ENCODE results near the gene MUC2.

Gene MUC2

GRCh38 chr11:1073851-1074243, 827 bp upstream of the MUC2 start:
- H3K4me3 ChIP-seq (ENCODE audit: low read length): no peak overlapping the region
- TF ChIP-seq CTCF (conservative IDR thresholded peaks at IDR 0.05; ENCODE audit: low read depth, low read length): no peak
- DNase-seq (ENCODE audit: low read depth): no peak

- H3K4me3 ChIP-seq (ENCODE audit: low read length): no peak overlapping the region
- TF ChIP-seq CTCF (conservative IDR thresholded peaks at IDR 0.05; ENCODE audit: low read depth, low read length): no peak
- DNase-seq (ENCODE audit: low read depth): no peak
Observed at GRCh38 chr11:1075341-1075911, 752 bp downstream of the MUC2 start.

- no peak overlapping the region for H3K4me3 ChIP-seq (ENCODE audit: low read length)
- DNase-seq (ENCODE audit: low read depth): no peak
- TF ChIP-seq CTCF (conservative IDR thresholded peaks at IDR 0.05; ENCODE audit: low read depth, low read length): no peak
Observed at GRCh38 chr11:1076061-1076665, 1.5 kb downstream of the MUC2 start.

GRCh38 chr11:1077033-1077416, 2.4 kb downstream of the MUC2 start:
- DNase-seq (ENCODE audit: low read depth): no peak
- no peak for TF ChIP-seq CTCF (conservative IDR thresholded peaks at IDR 0.05; ENCODE audit: low read depth, low read length)
- no peak overlapping the region for H3K4me3 ChIP-seq (ENCODE audit: low read length)

GRCh38 chr11:1077417-1078119, 2.9 kb downstream of the MUC2 start:
- no peak for DNase-seq (ENCODE audit: low read depth)
- TF ChIP-seq CTCF (conservative IDR thresholded peaks at IDR 0.05; ENCODE audit: low read depth, low read length): no peak
- H3K4me3 ChIP-seq (ENCODE audit: low read length): no peak overlapping the region

- no peak for TF ChIP-seq CTCF (conservative IDR thresholded peaks at IDR 0.05; ENCODE audit: low read depth, low read length)
- no peak for DNase-seq (ENCODE audit: low read depth)
- H3K4me3 ChIP-seq (ENCODE audit: low read length): no peak overlapping the region
Observed at GRCh38 chr11:1078191-1078601, 3.5 kb downstream of the MUC2 start.

Data from retinal pigment epithelial cell (primary cell).